GM18858 (cell line): ENCODE results near the gene AGFG2.
"Not testable (repeated sequence)": the region's sequence is repeated elsewhere in the genome, so short reads cannot be mapped to it uniquely, and the experiment has no call there.

ENCODE experiments used
- ATAC-seq: cut with Tn5 transposase; IDR thresholded peaks from one replicate; pipeline ENCODE4 v1.9.1; 2021; ENCODE audit not compliant: unreplicated experiment

The AGFG2 gene

GRCh38 chr7:100538654-100539435 lies at the start of gene AGFG2:
Gene AGFG2 (plus strand): TSS chr7:100539203. CDS start chr7:100539347, 144 bp downstream.
- ATAC-seq: peak; percentile 79

GRCh38 chr7:100489824-100490223 lies 49.2 kb upstream of the AGFG2 start:
- ATAC-seq: no peak

- ATAC-seq: no peak
Measured at GRCh38 chr7:100490483-100491191, 48.4 kb upstream of the AGFG2 start.

- ATAC-seq: no peak
Measured at GRCh38 chr7:100491192-100491578, 47.8 kb upstream of the AGFG2 start.

- ATAC-seq: no peak
Measured at GRCh38 chr7:100492738-100493475, 46.1 kb upstream of the AGFG2 start.

GRCh38 chr7:100493476-100494264 lies 45.3 kb upstream of the AGFG2 start:
- ATAC-seq: no peak

- no peak for ATAC-seq
Measured at GRCh38 chr7:100496509-100496908, 42.5 kb upstream of the AGFG2 start.

- ATAC-seq: not testable (repeated sequence)
Measured at GRCh38 chr7:100500743-100501142, 38.3 kb upstream of the AGFG2 start.

- ATAC-seq: not testable (repeated sequence)
Measured at GRCh38 chr7:100504031-100504430, 35.0 kb upstream of the AGFG2 start.

GRCh38 chr7:100504887-100505611 lies 34.0 kb upstream of the AGFG2 start:
- ATAC-seq: no peak

- ATAC-seq: no peak
Measured at GRCh38 chr7:100506356-100506923, 32.6 kb upstream of the AGFG2 start.

- ATAC-seq: no peak
Measured at GRCh38 chr7:100509231-100509630, 29.8 kb upstream of the AGFG2 start.

- no peak for ATAC-seq
Measured at GRCh38 chr7:100510437-100511239, 28.4 kb upstream of the AGFG2 start.

GRCh38 chr7:100513212-100513810 lies 25.7 kb upstream of the AGFG2 start:
- no peak for ATAC-seq

GRCh38 chr7:100515072-100515532 lies 23.9 kb upstream of the AGFG2 start:
- ATAC-seq: no peak

GRCh38 chr7:100516135-100516812 lies 22.7 kb upstream of the AGFG2 start:
- no peak for ATAC-seq

- ATAC-seq: no peak
Measured at GRCh38 chr7:100517305-100517704, 21.7 kb upstream of the AGFG2 start.

GRCh38 chr7:100519580-100519979 lies 19.4 kb upstream of the AGFG2 start:
- ATAC-seq: no peak
